IMR-90 (cell line): ENCODE measurements around the gene MEIKIN.

Experiments
- CHD1 ChIP-seq: IDR thresholded peaks from 2 replicates; pipeline ENCODE4 v1.6.1; 2012; ENCODE audit warnings: low read depth, low read length, improper control_type of control experiment
- MXI1 ChIP-seq: IDR thresholded peaks from 2 replicates; pipeline ENCODE4 v1.6.1; 2012; ENCODE audit warnings: low read depth, mild to moderate bottlenecking, low read length, moderate library complexity, borderline replicate concordance
- NFE2L2 ChIP-seq: fragments of 150-350 bp; IDR thresholded peaks from 2 replicates; pipeline ENCODE4 v1.6.1; 2016; ENCODE audit warnings: low read depth, mild to moderate bottlenecking, low read length
- POLR2A ChIP-seq: IDR thresholded peaks from 2 replicates; pipeline ENCODE4 v1.6.1; 2012; ENCODE audit warnings: mild to moderate bottlenecking, low read depth, low read length
- SMC3 ChIP-seq: fragments of 150-350 bp; IDR thresholded peaks from 2 replicates; pipeline ENCODE4 v1.6.1; 2016; ENCODE audit warnings: low read depth, mild to moderate bottlenecking, antibody characterized with exemption, low read length, moderate library complexity
- TF ChIP-seq, protein P1 (sequence below): conservative IDR thresholded peaks from 2 replicates; pipeline ENCODE4 v1.5.1; 2012; ENCODE audit warnings: mild to moderate bottlenecking, low read depth, low read length, improper control_type of control experiment

DNA sequence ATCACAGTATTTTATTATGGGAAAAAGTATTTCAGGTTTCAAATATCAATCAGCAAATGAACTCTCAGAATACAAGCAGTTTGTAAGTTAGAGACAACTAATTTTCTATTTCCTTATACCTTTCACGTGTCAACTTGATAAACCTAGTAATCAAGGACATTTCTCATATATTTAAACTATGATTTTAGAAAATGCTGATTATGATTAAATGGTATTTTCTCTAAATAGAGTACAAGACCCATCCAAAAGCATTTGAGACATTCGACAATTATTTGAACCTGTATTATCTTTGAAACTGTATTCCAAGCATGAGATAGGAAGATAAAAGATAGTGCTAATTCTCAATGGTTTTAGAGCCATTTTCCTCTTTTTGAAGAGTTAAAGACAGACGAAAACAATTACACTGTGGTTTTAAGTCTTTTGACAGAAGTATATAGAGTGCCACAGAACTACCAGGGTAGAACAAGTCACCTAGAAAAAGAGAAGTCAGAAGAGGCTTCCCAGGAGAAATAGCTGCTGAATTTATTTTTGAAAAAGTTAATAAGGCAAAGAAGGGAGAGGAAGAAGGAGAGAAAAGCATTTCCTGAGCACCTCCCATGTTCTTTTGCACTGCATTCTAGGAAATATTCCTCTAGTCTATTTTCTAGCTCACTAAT, 5.6 kb downstream of the MEIKIN start:
- TF ChIP-seq, protein P1, sequence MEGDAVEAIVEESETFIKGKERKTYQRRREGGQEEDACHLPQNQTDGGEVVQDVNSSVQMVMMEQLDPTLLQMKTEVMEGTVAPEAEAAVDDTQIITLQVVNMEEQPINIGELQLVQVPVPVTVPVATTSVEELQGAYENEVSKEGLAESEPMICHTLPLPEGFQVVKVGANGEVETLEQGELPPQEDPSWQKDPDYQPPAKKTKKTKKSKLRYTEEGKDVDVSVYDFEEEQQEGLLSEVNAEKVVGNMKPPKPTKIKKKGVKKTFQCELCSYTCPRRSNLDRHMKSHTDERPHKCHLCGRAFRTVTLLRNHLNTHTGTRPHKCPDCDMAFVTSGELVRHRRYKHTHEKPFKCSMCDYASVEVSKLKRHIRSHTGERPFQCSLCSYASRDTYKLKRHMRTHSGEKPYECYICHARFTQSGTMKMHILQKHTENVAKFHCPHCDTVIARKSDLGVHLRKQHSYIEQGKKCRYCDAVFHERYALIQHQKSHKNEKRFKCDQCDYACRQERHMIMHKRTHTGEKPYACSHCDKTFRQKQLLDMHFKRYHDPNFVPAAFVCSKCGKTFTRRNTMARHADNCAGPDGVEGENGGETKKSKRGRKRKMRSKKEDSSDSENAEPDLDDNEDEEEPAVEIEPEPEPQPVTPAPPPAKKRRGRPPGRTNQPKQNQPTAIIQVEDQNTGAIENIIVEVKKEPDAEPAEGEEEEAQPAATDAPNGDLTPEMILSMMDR, result no peak
- TF ChIP-seq MXI1 (no peak), NFE2L2 (no peak), CHD1 (no peak), SMC3 (no peak), POLR2A (no peak)
